PC-3 (cell line): ENCODE results near the gene EGF. TPM values are rescaled to one million over a fixed set of nuclear protein-coding genes. Genes with fewer than 3 reads are reported as not detected.

Experiments used
- ATAC-seq: fragments of 200-7000 bp; cut with Tn5 transposase; 2 replicates; pipeline ENCODE4 v1.9.1; 2020; ENCODE audit warnings: mild to moderate bottlenecking, moderate library complexity
- BruUV-seq: library from RNA; stranded (reverse); fragments of 400-500 nt; replicated peaks from 2 replicates; lab custom pipeline; 2021; lab: Mats Ljungman, UMichigan
- CTCF ChIA-PET: fragments of 300-600 bp; sonication (Branson Sonifier 250); formaldehyde crosslinking; loops from one replicate; lab custom pipeline; 2022; ENCODE audit warnings: antibody characterized with exemption; lab: Charles Lee
- POLR2A ChIA-PET: fragments of 300-600 bp; sonication (Branson Sonifier 250); formaldehyde crosslinking; loops from one replicate; lab custom pipeline; 2022; ENCODE audit warnings: antibody characterized with exemption; ENCODE audit not compliant: unreplicated experiment; lab: Charles Lee
- DNase-seq: peaks from one replicate; pipeline ENCODE4 v3.0.0-alpha.2; 2015
- H2AFZ ChIP-seq: fragments of 300-600 bp; sonication (generic); 2 replicates; pipeline ENCODE4 v1.6.0; 2016; ENCODE audit warnings: antibody characterized with exemption, low read length
- H3F3A ChIP-seq: fragments of 300-600 bp; sonication (generic); one replicate; pipeline ENCODE4 v1.6.0; 2017; ENCODE audit warnings: antibody characterized with exemption, low read length, control low read depth, mild to moderate bottlenecking; ENCODE audit not compliant: unreplicated experiment
- H3K27ac ChIP-seq: fragments of 300-600 bp; sonication (generic); 2 replicates; pipeline ENCODE4 v1.5.1; 2016; ENCODE audit warnings: mild to moderate bottlenecking, low read length
- H3K27me3 ChIP-seq: fragments of 300-600 bp; sonication (generic); 2 replicates; pipeline ENCODE4 v1.6.1; 2016; ENCODE audit warnings: low read length, mixed read lengths
- H3K36me3 ChIP-seq: fragments of 300-600 bp; sonication (generic); 2 replicates; pipeline ENCODE4 v1.6.1; 2016; ENCODE audit warnings: low read depth, mixed run types, low read length, mixed read lengths
- H3K4me1 ChIP-seq: fragments of 300-600 bp; sonication (generic); 2 replicates; pipeline ENCODE4 v1.5.1; 2016; ENCODE audit warnings: low read length; ENCODE audit not compliant: insufficient read depth
- H3K4me2 ChIP-seq: fragments of 300-600 bp; sonication (generic); 2 replicates; pipeline ENCODE4 v1.6.0; 2016; ENCODE audit warnings: low read length
- H3K4me3 ChIP-seq: fragments of 300-600 bp; sonication (generic); 2 replicates; pipeline ENCODE4 v1.5.1; 2016; ENCODE audit warnings: mild to moderate bottlenecking, low read length, mixed read lengths
- H3K79me2 ChIP-seq: fragments of 300-600 bp; sonication (generic); 2 replicates; pipeline ENCODE4 v1.6.1; 2017; ENCODE audit warnings: low read length, mixed read lengths
- H3K9ac ChIP-seq: fragments of 300-600 bp; sonication (generic); 2 replicates; pipeline ENCODE4 v1.6.0; 2016; ENCODE audit warnings: mild to moderate bottlenecking, low read length
- H3K9me2 ChIP-seq: fragments of 300-600 bp; sonication (generic); replicated peaks from 2 replicates; pipeline ENCODE4 v1.6.1; 2016; ENCODE audit warnings: mixed run types, low read length, mixed read lengths
- H3K9me3 ChIP-seq: fragments of 300-600 bp; sonication (generic); 2 replicates; pipeline ENCODE4 v1.6.1; 2016; ENCODE audit warnings: low read length, mixed read lengths
- H4K20me1 ChIP-seq: fragments of 300-600 bp; sonication (generic); 2 replicates; pipeline ENCODE4 v1.6.1; 2016; ENCODE audit warnings: low read length, mixed read lengths
- EZH2 ChIP-seq: fragments of 300-600 bp; sonication (generic); IDR thresholded peaks from one replicate; pipeline ENCODE4 v1.6.1; 2017; ENCODE audit warnings: antibody characterized with exemption, mild to moderate bottlenecking, low read length; ENCODE audit not compliant: unreplicated experiment
- EZH2phosphoT487 ChIP-seq: fragments of 300-600 bp; sonication (generic); IDR thresholded peaks from 2 replicates; pipeline ENCODE4 v1.6.1; 2018; ENCODE audit warnings: mild to moderate bottlenecking, antibody characterized with exemption, low read length, borderline replicate concordance
- intact Hi-C: fragments of 100-400 bp; cut with micrococcal nuclease; formaldehyde crosslinking; loops from 2 replicates; pipeline ENCODE4 v1.9.0; 2023
- total RNA-seq: library from RNA; depleted of rRNA; stranded (reverse); fragments of >200 nt; gene quantifications from 2 replicates; pipeline ENCODE4 v1.2.3, GENCODE V29; 2014
- TF ChIP-seq, protein P1 (sequence below): fragments of 300-600 bp; sonication (generic); conservative IDR thresholded peaks from 2 replicates; pipeline ENCODE4 v1.5.1; 2017; ENCODE audit warnings: antibody characterized with exemption, low read depth, mild to moderate bottlenecking, low read length

The EGF gene
- total RNA-seq, 1 experiment from 2014 or later: 6.1 TPM

DNA sequence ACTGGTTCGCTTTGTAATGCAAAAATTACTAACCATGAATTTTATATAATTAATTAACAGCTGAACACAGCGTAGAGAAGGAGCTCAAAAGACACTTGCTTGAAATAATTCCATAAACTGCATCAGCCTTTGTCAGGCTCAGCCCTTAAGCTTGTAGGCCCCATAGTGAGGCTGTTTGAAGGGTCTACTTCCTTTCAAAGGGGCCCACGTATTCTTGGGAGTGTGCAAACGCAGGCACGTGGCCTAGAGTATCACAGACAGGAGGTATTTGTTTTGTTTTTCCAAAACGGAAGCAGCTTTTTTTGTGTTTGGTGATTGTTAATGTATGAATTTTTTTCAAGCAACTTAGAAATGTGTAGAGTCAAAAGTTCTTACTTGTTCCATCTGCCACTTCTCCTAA, 25.6 kb upstream of the EGF start:
- TF ChIP-seq, protein P1, sequence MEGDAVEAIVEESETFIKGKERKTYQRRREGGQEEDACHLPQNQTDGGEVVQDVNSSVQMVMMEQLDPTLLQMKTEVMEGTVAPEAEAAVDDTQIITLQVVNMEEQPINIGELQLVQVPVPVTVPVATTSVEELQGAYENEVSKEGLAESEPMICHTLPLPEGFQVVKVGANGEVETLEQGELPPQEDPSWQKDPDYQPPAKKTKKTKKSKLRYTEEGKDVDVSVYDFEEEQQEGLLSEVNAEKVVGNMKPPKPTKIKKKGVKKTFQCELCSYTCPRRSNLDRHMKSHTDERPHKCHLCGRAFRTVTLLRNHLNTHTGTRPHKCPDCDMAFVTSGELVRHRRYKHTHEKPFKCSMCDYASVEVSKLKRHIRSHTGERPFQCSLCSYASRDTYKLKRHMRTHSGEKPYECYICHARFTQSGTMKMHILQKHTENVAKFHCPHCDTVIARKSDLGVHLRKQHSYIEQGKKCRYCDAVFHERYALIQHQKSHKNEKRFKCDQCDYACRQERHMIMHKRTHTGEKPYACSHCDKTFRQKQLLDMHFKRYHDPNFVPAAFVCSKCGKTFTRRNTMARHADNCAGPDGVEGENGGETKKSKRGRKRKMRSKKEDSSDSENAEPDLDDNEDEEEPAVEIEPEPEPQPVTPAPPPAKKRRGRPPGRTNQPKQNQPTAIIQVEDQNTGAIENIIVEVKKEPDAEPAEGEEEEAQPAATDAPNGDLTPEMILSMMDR: no peak
- TF ChIP-seq EZH2phosphoT487 (no peak), EZH2 (no peak)
- no peaks in the 10 kb centered on the region for H4K20me1 ChIP-seq
- ChIA-PET POLR2A (no interaction called here), CTCF (no interaction called here)
- intact Hi-C loops: no loop called here
- H3K27me3 ChIP-seq: no peaks in the 10 kb centered on the region
- DNase-seq: no peak
- H2AFZ ChIP-seq: no peak overlapping the region
- no peaks in the 10 kb centered on the region for H3K79me2 ChIP-seq
- no peaks in the 10 kb centered on the region for H3K36me3 ChIP-seq
- no peak overlapping the region for H3K27ac ChIP-seq
- no peaks in the 10 kb centered on the region for H3K4me1 ChIP-seq
- no peaks in the 10 kb centered on the region for H3K9me2 ChIP-seq
- no peak overlapping the region for H3K9ac ChIP-seq
- no peaks in the 10 kb centered on the region for H3F3A ChIP-seq
- ATAC-seq: no peak
- BruUV-seq: no TSS peak
- no peak overlapping the region for H3K4me2 ChIP-seq
- no peaks in the 10 kb centered on the region for H3K9me3 ChIP-seq
- no peak overlapping the region for H3K4me3 ChIP-seq

DNA sequence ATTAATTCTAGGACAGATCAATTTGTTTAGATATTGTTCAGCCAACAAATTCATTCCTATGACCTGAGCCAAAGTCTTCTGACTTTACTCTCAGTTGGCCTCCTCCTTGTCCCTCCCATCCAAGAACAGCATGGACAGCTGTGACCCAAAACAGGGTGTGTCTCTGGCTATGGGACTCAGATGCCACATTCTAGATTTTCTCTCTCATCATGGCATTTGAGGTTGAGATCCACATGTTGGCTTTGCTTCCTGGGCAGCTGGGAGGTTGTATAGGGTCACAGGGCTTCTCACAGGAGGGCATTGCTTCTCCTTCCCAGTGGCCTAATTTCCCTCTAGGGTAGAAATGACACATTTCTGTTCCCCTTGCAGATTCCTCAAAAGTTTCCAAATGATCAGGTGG, 22.6 kb upstream of the EGF start:
- TF ChIP-seq EZH2: no peak
- TF ChIP-seq, protein P1: no peak
- TF ChIP-seq EZH2phosphoT487: no peak
- Histone ChIP-seq H3K27ac (no peak overlapping the region), H3F3A (no peaks in the 10 kb centered on the region), H3K9me2 (no peaks in the 10 kb centered on the region), H3K4me3 (no peak overlapping the region), H2AFZ (no peak overlapping the region), H3K9me3 (no peaks in the 10 kb centered on the region), H4K20me1 (no peaks in the 10 kb centered on the region), H3K4me1 (no peaks in the 10 kb centered on the region), H3K9ac (no peak overlapping the region), H3K79me2 (no peaks in the 10 kb centered on the region), H3K36me3 (no peaks in the 10 kb centered on the region), H3K4me2 (no peak overlapping the region), H3K27me3 (no peaks in the 10 kb centered on the region)
- ATAC-seq (no peak), DNase-seq (no peak)
- ChIA-PET CTCF (no interaction called here), POLR2A (no interaction called here)
- BruUV-seq: no TSS peak
- intact Hi-C loops: no loop called here

GRCh38 chr4:109902559-109903251, 10.0 kb upstream of the EGF start:
- Histone ChIP-seq H3K4me1 (no peaks in the 10 kb centered on the region), H2AFZ (no peak overlapping the region), H4K20me1 (no peaks in the 10 kb centered on the region), H3K9me2 (no peaks in the 10 kb centered on the region), H3K27me3 (no peaks in the 10 kb centered on the region), H3F3A (no peaks in the 10 kb centered on the region), H3K9ac (no peak overlapping the region), H3K4me2 (no peak overlapping the region), H3K36me3 (no peaks in the 10 kb centered on the region), H3K79me2 (no peaks in the 10 kb centered on the region), H3K9me3 (no peaks in the 10 kb centered on the region), H3K4me3 (no peak overlapping the region), H3K27ac (no peak overlapping the region)
- ATAC-seq (no peak), DNase-seq (no peak)
- ChIA-PET CTCF (no interaction called here), POLR2A (no interaction called here)
- no TSS peak for BruUV-seq
- TF ChIP-seq EZH2phosphoT487: no peak
- no peak for TF ChIP-seq EZH2
- TF ChIP-seq, protein P1: no peak
- intact Hi-C loops: no loop called here
